Suprapubic skin (tissue), 4 donors: ENCODE measurements around the gene NSG1.

Experiments used
- CTCF ChIP-seq, 2 donors: fragments of 200-600 bp in 1 of 2; fragments of 450-650 bp in 1 of 2; sonication (generic) in 1 of 2; IDR thresholded peaks; one replicate each; pipeline ENCODE4 v1.5.1; 2016 to 2019; ENCODE audit warnings: antibody characterized with exemption in 2 of 2, mild to moderate bottlenecking in 1 of 2, moderate library complexity in 1 of 2
- EP300 ChIP-seq: sonication (generic); formaldehyde crosslinking; IDR thresholded peaks from one replicate; pipeline ENCODE4 v1.6.1; 2017; ENCODE audit warnings: antibody characterized with exemption
- POLR2A ChIP-seq, 2 donors: fragments of 450-650 bp; IDR thresholded peaks; one replicate each; pipeline ENCODE4 v1.6.1; 2017; ENCODE audit warnings: antibody characterized with exemption in 2 of 2, mild to moderate bottlenecking in 2 of 2, moderate library complexity in 2 of 2
- POLR2AphosphoS5 ChIP-seq, 3 donors: sonication (generic); formaldehyde crosslinking; IDR thresholded peaks; one replicate each; pipeline ENCODE4 v1.6.1; 2017; ENCODE audit warnings: antibody characterized with exemption in 3 of 3

- no peak for TF ChIP-seq POLR2A (IDR thresholded peaks at IDR 0.05)
- no peak for TF ChIP-seq CTCF (IDR thresholded peaks at IDR 0.05)
- no peak for TF ChIP-seq POLR2AphosphoS5 (IDR thresholded peaks at IDR 0.05)
- no peak for TF ChIP-seq EP300
Measured at GRCh38 chr4:4362991-4363697, 23.8 kb upstream of the NSG1 start.
